ENCODE data around the gene ANKRD13D.

ANKRD13D gene

GRCh38 chr11:67285541-67286498, 3.3 kb upstream of the ANKRD13D start:
- no peak for DNase-seq (ENCODE audit: low read depth in 2 of 3, low spot score in 2 of 3)

GRCh38 chr11:67286621-67287333, 2.3 kb upstream of the ANKRD13D start:
- DNase-seq (ENCODE audit: low read depth in 2 of 3, low spot score in 2 of 3): no peak

- no peak for DNase-seq (ENCODE audit: low read depth in 2 of 3, low spot score in 2 of 3)
Observed at GRCh38 chr11:67287355-67288197, 1.5 kb upstream of the ANKRD13D start.

GRCh38 chr11:67288198-67288451, 978 bp upstream of the ANKRD13D start:
- no peak for DNase-seq (ENCODE audit: low read depth in 2 of 3, low spot score in 2 of 3)

GRCh38 chr11:67288452-67289225, 464 bp upstream of the ANKRD13D start:
- DNase-seq (ENCODE audit: low read depth in 2 of 3, low spot score in 2 of 3): peak in 1 of 3 experiments; percentile 84

GRCh38 chr11:67289651-67290479, 762 bp downstream of the ANKRD13D start:
- no peak for DNase-seq (ENCODE audit: low read depth in 2 of 3, low spot score in 2 of 3)

GRCh38 chr11:67290801-67291200, 1.7 kb downstream of the ANKRD13D start:
- DNase-seq (ENCODE audit: low read depth in 2 of 3, low spot score in 2 of 3): no peak

GRCh38 chr11:67291481-67292381, 2.6 kb downstream of the ANKRD13D start:
- no peak for DNase-seq (ENCODE audit: low read depth in 2 of 3, low spot score in 2 of 3)

- DNase-seq (ENCODE audit: low read depth in 2 of 3, low spot score in 2 of 3): no peak
Observed at GRCh38 chr11:67292671-67293070, 3.6 kb downstream of the ANKRD13D start.

GRCh38 chr11:67293090-67293489, 4.0 kb downstream of the ANKRD13D start:
- no peak for DNase-seq (ENCODE audit: low read depth in 2 of 3, low spot score in 2 of 3)

- DNase-seq (ENCODE audit: low read depth in 2 of 3, low spot score in 2 of 3): no peak
Observed at GRCh38 chr11:67295846-67296245, 6.7 kb downstream of the ANKRD13D start.

GRCh38 chr11:67298786-67299185, 9.7 kb downstream of the ANKRD13D start:
- no peak for DNase-seq (ENCODE audit: low read depth in 2 of 3, low spot score in 2 of 3)

- no peak for DNase-seq (ENCODE audit: low read depth in 2 of 3, low spot score in 2 of 3)
Observed at GRCh38 chr11:67299471-67300191, 10.5 kb downstream of the ANKRD13D start.

GRCh38 chr11:67300256-67300755, 11.2 kb downstream of the ANKRD13D start:
- DNase-seq (ENCODE audit: low read depth in 2 of 3, low spot score in 2 of 3): no peak

GRCh38 chr11:67300756-67301312, 11.7 kb downstream of the ANKRD13D start:
- DNase-seq (ENCODE audit: low read depth in 2 of 3, low spot score in 2 of 3): no peak

GRCh38 chr11:67301313-67301921, 12.3 kb downstream of the ANKRD13D start:
- DNase-seq (ENCODE audit: low read depth in 2 of 3, low spot score in 2 of 3): no peak

- no peak for DNase-seq (ENCODE audit: low read depth in 2 of 3, low spot score in 2 of 3)
Observed at GRCh38 chr11:67301951-67302516, 12.9 kb downstream of the ANKRD13D start.

Data from activated CD8-positive, alpha-beta memory T cell treated with anti-CD3 and anti-CD28 coated beads for 48 hours (primary cell).